Colonic mucosa (tissue), 4 donors: Measurements from ENCODE around the gene PRELID1. TPM values are rescaled to one million over a fixed set of nuclear protein-coding genes. Genes with fewer than 3 reads are reported as not detected.
A peak's percentile ranks its signal among the peaks of the same experiment; 100 is the strongest.

ENCODE experiments used
- DNase-seq: peaks from one replicate; pipeline ENCODE4 v3.0.0-alpha.2; 2020
- H3K27ac ChIP-seq: fragments of 200-600 bp; one replicate; pipeline ENCODE4 v1.8.0; 2021
- H3K27me3 ChIP-seq: fragments of 200-600 bp; one replicate; pipeline ENCODE4 v1.8.0; 2021
- H3K36me3 ChIP-seq: fragments of 200-600 bp; one replicate; pipeline ENCODE4 v1.8.0; 2021
- H3K4me1 ChIP-seq: fragments of 200-600 bp; one replicate; pipeline ENCODE4 v1.8.0; 2021; ENCODE audit warnings: mild to moderate bottlenecking
- H3K4me3 ChIP-seq: fragments of 200-600 bp; one replicate; pipeline ENCODE4 v1.8.0; 2021
- H3K9ac ChIP-seq, 2 donors: one replicate each; pipeline ENCODE4 v1.7.0; 2013; ENCODE audit warnings: control low read depth in 2 of 2, low read depth in 2 of 2, low read length in 2 of 2
- H3K9me3 ChIP-seq: fragments of 200-600 bp; one replicate; pipeline ENCODE4 v1.8.0; 2021
- intact Hi-C: fragments of 100-400 bp; cut with DNase I; formaldehyde crosslinking; loops from one replicate; pipeline ENCODE4 v1.14.1; 2022
- total RNA-seq, 2 donors: library from RNA; stranded (reverse); fragmentation: NEBNext Ultra II Directional in 1 of 2; extraction: Animal tissue kit (Norgen Biotek cat#: 25700) in 1 of 2; gene quantifications; one replicate each; pipeline ENCODE4 v1.2.1, GENCODE V29; 2021
- TF ChIP-seq, protein P1 (sequence below): fragments of 200-600 bp; IDR thresholded peaks from one replicate; pipeline ENCODE4 v1.8.0; 2022; ENCODE audit warnings: antibody characterized with exemption, mild to moderate bottlenecking
- donor health status: healthy.
- donor health status: DM: no; HTN: no; CAD: no.
- donor health status: DM: no; HTN: no; CAD: no.

The PRELID1 gene
- total RNA-seq, 2 donors from 2014 or later = 245 to 396 TPM

GRCh38 chr5:177299697-177300096 lies 3.9 kb upstream of the PRELID1 start:
- Histone ChIP-seq H3K27me3 (no peaks in the 10 kb centered on the region), H3K4me1 (peaks cover 29% of the 10 kb centered on the region), H3K9ac (peak overlapping the region in 1 of 2 donors; percentile 43), H3K9me3 (no peaks in the 10 kb centered on the region), H3K27ac (peak overlapping the region; percentile 89), H3K4me3 (no peak overlapping the region), H3K36me3 (peaks cover under 1% of the 10 kb centered on the region)
- intact Hi-C loops = no loop called here
- DNase-seq = no peak
- TF ChIP-seq, protein P1, sequence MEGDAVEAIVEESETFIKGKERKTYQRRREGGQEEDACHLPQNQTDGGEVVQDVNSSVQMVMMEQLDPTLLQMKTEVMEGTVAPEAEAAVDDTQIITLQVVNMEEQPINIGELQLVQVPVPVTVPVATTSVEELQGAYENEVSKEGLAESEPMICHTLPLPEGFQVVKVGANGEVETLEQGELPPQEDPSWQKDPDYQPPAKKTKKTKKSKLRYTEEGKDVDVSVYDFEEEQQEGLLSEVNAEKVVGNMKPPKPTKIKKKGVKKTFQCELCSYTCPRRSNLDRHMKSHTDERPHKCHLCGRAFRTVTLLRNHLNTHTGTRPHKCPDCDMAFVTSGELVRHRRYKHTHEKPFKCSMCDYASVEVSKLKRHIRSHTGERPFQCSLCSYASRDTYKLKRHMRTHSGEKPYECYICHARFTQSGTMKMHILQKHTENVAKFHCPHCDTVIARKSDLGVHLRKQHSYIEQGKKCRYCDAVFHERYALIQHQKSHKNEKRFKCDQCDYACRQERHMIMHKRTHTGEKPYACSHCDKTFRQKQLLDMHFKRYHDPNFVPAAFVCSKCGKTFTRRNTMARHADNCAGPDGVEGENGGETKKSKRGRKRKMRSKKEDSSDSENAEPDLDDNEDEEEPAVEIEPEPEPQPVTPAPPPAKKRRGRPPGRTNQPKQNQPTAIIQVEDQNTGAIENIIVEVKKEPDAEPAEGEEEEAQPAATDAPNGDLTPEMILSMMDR = no peak

DNA sequence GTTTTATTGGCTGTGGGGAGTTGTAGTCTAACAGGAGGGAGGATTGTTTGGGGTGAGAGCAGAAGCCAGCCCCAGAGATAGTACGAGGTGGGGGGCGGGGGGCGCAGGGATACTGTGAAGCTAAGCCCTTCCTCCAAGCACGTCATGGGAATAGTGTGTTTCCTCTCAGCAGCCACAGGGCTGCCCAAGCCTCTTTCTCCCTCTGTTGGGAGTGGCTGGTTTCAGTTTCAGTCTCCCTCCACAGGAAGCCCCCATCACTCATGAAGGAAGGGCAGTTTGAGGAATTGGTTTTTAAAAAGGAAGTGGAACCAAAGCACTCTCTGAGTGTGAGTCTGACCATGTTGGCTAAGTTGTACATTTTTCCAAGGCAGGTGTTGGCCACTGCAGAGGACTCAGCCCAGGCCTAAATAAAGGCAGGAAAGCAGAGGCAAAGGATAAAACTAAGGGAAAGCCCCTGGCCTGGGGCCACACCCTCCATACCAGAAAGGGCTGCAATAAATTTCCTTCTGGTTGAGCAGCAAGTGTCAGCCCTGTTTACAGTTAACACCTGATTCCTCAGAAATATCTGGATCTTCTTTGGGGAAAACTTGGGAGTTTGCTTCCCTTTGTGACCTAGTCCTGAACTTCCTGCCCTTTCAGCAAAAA lies 3.2 kb upstream of the PRELID1 start:
- Histone ChIP-seq H3K4me1 (peaks cover 33% of the 10 kb centered on the region), H3K4me3 (no peak overlapping the region), H3K27me3 (no peaks in the 10 kb centered on the region), H3K36me3 (peaks cover 2% of the 10 kb centered on the region), H3K27ac (peak overlapping the region; percentile 89), H3K9ac (peak overlapping the region in 1 of 2 donors; percentile 90), H3K9me3 (no peaks in the 10 kb centered on the region)
- peak; percentile 71 for DNase-seq
- TF ChIP-seq, protein P1 = no peak
- intact Hi-C loops = no loop called here

GRCh38 chr5:177300951-177301350 lies 2.6 kb upstream of the PRELID1 start:
- Histone ChIP-seq H3K4me1 (peaks cover 36% of the 10 kb centered on the region), H3K36me3 (peaks cover 6% of the 10 kb centered on the region), H3K4me3 (no peak overlapping the region), H3K27ac (peak overlapping the region; percentile 89), H3K27me3 (no peaks in the 10 kb centered on the region), H3K9me3 (no peaks in the 10 kb centered on the region), H3K9ac (peak overlapping the region in 1 of 2 donors; percentile 90)
- DNase-seq = no peak
- TF ChIP-seq, protein P1 = no peak
- intact Hi-C loops = no loop called here

- Histone ChIP-seq H3K4me3 (peak overlapping the region; percentile 95), H3K9ac (peak overlapping the region in 1 of 2 donors; percentile 90), H3K36me3 (peaks cover 6% of the 10 kb centered on the region), H3K27ac (peak overlapping the region; percentile 89), H3K27me3 (no peaks in the 10 kb centered on the region), H3K9me3 (no peaks in the 10 kb centered on the region), H3K4me1 (peaks cover 36% of the 10 kb centered on the region)
- DNase-seq = peak; percentile 93
- intact Hi-C loops = no loop called here
- TF ChIP-seq, protein P1 = no peak
Observed at GRCh38 chr5:177301503-177302165, 2.0 kb upstream of the PRELID1 start.

DNA sequence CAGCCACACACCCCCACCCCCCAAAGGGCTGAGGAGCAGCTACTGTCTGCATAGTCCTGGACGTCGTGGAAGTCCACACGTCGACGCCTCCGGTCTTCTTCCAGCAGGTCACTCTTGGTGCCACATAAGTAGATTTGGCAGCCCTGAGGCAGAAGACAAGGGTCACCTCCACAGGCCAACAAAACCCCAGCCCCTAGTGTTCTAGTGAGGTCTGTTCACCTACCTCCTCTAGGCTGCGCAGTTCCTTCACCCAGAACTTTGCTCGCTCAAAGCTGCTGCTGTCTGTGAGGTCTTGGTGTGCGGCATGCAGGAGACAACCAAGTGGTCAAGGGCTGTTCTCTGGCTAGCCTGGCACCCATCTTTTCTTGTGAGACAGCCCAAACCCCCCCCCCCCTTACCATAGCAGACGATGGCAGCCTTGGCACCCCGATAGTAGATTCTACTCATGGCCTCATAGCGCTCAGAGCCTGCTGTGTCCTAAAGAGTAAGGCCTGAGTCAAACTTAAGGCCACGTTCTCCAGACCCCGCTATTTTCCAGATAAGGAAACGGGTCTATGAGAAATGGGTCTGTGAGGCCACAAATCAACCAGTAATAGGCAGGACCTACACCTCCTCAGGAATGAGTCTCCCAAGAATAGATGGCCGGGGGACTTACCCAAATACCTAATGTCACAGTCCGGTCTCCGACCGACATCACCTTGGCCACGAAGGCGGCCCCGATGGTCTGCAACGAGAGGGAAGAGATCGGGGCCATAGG lies 1.1 kb upstream of the PRELID1 start:
- H3K36me3 ChIP-seq = peaks cover 6% of the 10 kb centered on the region
- TF ChIP-seq, protein P1 = no peak
- intact Hi-C loops = no loop called here
- peak overlapping the region; percentile 89 for H3K27ac ChIP-seq
- no peaks in the 10 kb centered on the region for H3K9me3 ChIP-seq
- H3K4me1 ChIP-seq = peaks cover 36% of the 10 kb centered on the region
- no peak for DNase-seq
- peak overlapping the region; percentile 95 for H3K4me3 ChIP-seq
- no peaks in the 10 kb centered on the region for H3K27me3 ChIP-seq
- H3K9ac ChIP-seq = peak overlapping the region; percentile 47 to 90
